Inflammatory macrophage (primary cell): ENCODE data around the gene TLR5.

Experiments
- DNase-seq, 2 donors: peaks; one replicate each; pipeline ENCODE4 v3.0.0-alpha.2; 2020 to 2022

The TLR5 gene

DNA sequence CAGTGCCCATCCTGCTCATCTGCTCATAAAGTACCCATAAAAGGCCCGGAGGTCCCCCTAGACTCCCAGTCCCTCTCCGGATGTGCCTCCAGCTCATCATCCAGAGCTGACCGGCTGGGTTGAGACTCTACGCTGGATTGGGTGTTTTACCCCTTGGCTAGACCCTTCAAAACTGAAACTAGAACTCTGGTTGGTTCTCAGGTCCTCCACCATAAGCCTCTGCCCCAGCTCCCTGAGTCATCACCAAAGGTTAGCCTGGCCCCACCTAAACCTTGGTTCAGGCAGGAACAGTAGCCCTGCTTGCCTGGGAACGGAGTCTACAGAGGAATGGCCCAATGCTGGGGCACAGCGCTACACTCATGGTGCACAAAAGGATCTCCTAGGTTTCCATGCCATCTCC lies 75.1 kb downstream of the TLR5 start:
- no peak for DNase-seq

DNA sequence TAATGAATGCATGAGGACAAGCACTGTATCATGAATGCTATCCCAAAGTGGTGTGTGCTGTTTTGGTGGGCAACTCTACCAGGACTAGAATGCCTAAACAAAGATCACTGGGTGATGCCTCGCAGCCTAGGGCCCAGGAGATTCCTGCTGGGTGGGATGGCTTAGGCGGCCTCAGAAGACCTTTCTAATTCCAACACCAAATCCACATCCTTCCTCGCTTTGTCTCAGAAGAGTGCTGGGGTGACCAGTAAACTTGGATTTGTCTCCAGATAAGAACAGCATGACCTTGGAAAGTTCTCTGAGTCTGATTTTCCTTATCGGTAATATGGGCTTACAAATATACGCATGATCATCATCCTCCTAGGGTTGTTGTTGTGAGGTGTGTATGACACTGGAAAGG lies 76.6 kb downstream of the TLR5 start:
- DNase-seq, result no peak

DNA sequence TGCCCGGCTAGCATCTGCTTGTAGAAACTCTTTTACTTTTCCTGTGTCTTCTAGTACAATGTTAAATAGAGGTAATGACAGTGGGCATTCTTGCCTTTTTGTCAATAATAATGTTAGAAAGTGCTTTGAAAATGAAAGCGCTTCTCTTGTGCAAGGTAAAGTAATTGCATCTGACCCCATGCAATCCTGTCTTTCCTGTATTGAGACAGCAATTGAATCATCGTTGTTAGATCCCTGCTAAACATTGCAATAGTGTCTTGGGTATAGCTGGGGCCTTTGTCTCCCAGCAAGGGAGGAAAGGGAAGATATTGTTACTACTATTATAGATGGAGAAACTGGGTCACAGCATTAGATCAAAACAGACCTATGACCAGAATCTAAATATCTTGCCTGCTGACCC lies 80.9 kb downstream of the TLR5 start:
- no peak for DNase-seq

DNA sequence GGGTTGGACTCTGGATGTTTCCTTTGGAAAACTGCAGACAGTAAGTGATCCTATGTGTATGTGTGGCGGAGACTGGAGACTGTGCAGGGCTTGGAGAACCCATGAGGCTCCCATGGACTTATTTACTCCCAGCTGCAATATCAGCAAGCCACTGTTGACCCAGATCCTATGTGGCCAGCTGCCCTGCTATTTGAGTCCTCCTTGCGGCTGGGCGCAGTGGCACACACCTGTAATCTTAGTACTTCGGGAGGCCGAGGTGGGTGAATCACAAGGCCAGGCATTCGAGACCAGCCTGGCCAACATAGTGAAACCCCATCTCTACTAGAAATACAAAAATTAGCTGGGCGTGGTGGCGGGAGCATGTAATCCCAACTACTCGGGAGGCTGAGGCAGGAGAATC lies 83.5 kb downstream of the TLR5 start:
- DNase-seq, result no peak
